K562 (cell line): ENCODE measurements around the gene AHCY. TPM values are rescaled to one million over a fixed set of nuclear protein-coding genes. Genes with fewer than 3 reads are reported as not detected.
"Not testable (repeated sequence)": the region's sequence is repeated elsewhere in the genome, so short reads cannot be mapped to it uniquely, and the experiment has no call there.

Source experiments
- ATAC-seq: fragments of 200-7000 bp; cut with Tn5 transposase; 3 replicates; pipeline ENCODE4 v1.9.1; 2020; ENCODE audit warnings: moderate library complexity
- BruUV-seq: library from RNA; stranded (reverse); fragments of 400-500 nt; replicated peaks from 2 replicates; lab custom pipeline; 2021; lab: Mats Ljungman, UMichigan
- CTCF ChIA-PET: fragments of 300-600 bp; formaldehyde crosslinking; extraction: SDS; loops from one replicate; lab custom pipeline; 2021; ENCODE audit warnings: low intra/inter-chr PET ratio; lab: Yijun Ruan, JAX
- POLR2A ChIA-PET: fragments of 300-600, 350-650 bp; sonication (Branson Sonifier 250); formaldehyde crosslinking; extraction: SDS; loops from one replicate; lab custom pipeline; 2021; ENCODE audit warnings: antibody characterized with exemption, inconsistent platforms; lab: Yijun Ruan, JAX
- DNase-seq, 4 experiments: peaks; one replicate each; pipeline versions ENCODE4 v3.0.0 to v3.0.0-alpha.2; 2011 to 2018; ENCODE audit warnings: low spot score in 3 of 4, mixed read lengths in 3 of 4; ENCODE audit errors: extremely low read depth in 1 of 4
- FAIRE-seq: peaks from 2 replicates; lab custom pipeline; 2011; peaks lifted over from hg19 to GRCh38; lab: Jason Lieb, UNC
- H2AFZ ChIP-seq: 2 replicates; pipeline ENCODE4 v1.6.0; 2011; ENCODE audit warnings: low read depth, low read length, control low read depth, inconsistent platforms
- H3K27ac ChIP-seq: fragments of 200-600 bp; 3 replicates; pipeline ENCODE4 v1.8.0; 2011; ENCODE audit warnings: low read depth, mild to moderate bottlenecking, control low read depth, inconsistent platforms, low read length, moderate library complexity, mixed read lengths; ENCODE audit errors: extremely low read depth
- H3K27me3 ChIP-seq, 2 experiments: fragments of 300-600 bp in 1 of 2; 2 replicates in 1 of 2; 3 replicates in 1 of 2; pipeline versions ENCODE4 v1.6.0 to v1.8.0; 2011; ENCODE audit warnings: inconsistent platforms in 2 of 2, low read length in 2 of 2, mild to moderate bottlenecking in 1 of 2, mixed read lengths in 1 of 2, moderate library complexity in 1 of 2; ENCODE audit not compliant: control insufficient read depth in 2 of 2, insufficient read depth in 2 of 2
- H3K36me3 ChIP-seq: fragments of 300-600 bp; 3 replicates; pipeline ENCODE4 v1.8.0; 2011; ENCODE audit warnings: mild to moderate bottlenecking, low read length, inconsistent platforms; ENCODE audit not compliant: control insufficient read depth, insufficient read depth
- H3K4me1 ChIP-seq, 2 experiments: fragments of 200-600 bp in 1 of 2; replicated peaks in 1 of 2; 2 replicates in 1 of 2; 3 replicates in 1 of 2; pipeline versions ENCODE4 v1.5.1 to v1.8.0; 2011; ENCODE audit warnings: inconsistent platforms in 2 of 2, low read length in 2 of 2, mild to moderate bottlenecking in 1 of 2, mixed read lengths in 1 of 2, moderate library complexity in 1 of 2; ENCODE audit not compliant: control insufficient read depth in 2 of 2, insufficient read depth in 2 of 2
- H3K4me2 ChIP-seq: 2 replicates; pipeline ENCODE4 v1.6.1; 2011; ENCODE audit warnings: low read length, control low read depth, inconsistent platforms, mixed read lengths; ENCODE audit not compliant: insufficient read depth
- H3K4me3 ChIP-seq: fragments of 200-600 bp; sonication (generic), shearing (Covaris generic); 2 replicates; pipeline ENCODE4 v1.5.1; 2016; ENCODE audit warnings: control low read depth, inconsistent platforms
- H3K79me2 ChIP-seq: fragments of 200-600 bp; 3 replicates; pipeline ENCODE4 v1.8.0; 2011; ENCODE audit warnings: low read length, inconsistent platforms; ENCODE audit not compliant: control insufficient read depth, insufficient read depth
- H3K9ac ChIP-seq, 2 experiments: 2 replicates each; pipeline versions ENCODE4 v1.6.0 to v1.6.1; 2011; ENCODE audit warnings: low read depth in 2 of 2, low read length in 2 of 2, control low read depth in 1 of 2, inconsistent platforms in 1 of 2, mild to moderate bottlenecking in 1 of 2, mixed read lengths in 1 of 2; ENCODE audit not compliant: insufficient read depth in 1 of 2
- H3K9me1 ChIP-seq: one replicate; pipeline ENCODE4 v1.6.0; 2011; ENCODE audit warnings: inconsistent platforms, mild to moderate bottlenecking, low read length, moderate library complexity; ENCODE audit not compliant: control insufficient read depth, insufficient read depth
- H3K9me3 ChIP-seq: replicated peaks from 2 replicates; pipeline ENCODE4 v1.5.1; 2011; ENCODE audit warnings: low read depth, low read length, inconsistent platforms; ENCODE audit not compliant: control insufficient read depth, insufficient read depth
- H4K20me1 ChIP-seq: replicated peaks from 2 replicates; pipeline ENCODE4 v1.6.1; 2011; ENCODE audit warnings: low read length, inconsistent platforms, mixed read lengths; ENCODE audit not compliant: control insufficient read depth, insufficient read depth
- CEBPB ChIP-seq: fragments of 450-650 bp; IDR thresholded peaks from 2 replicates; pipeline ENCODE4 v1.6.1; 2016; ENCODE audit warnings: missing genetic modification characterization, missing compliant biosample characterization
- NFYB ChIP-seq: IDR thresholded peaks from 2 replicates; pipeline ENCODE4 v1.6.1; 2011; ENCODE audit warnings: mild to moderate bottlenecking, moderate library complexity; ENCODE audit not compliant: insufficient read length; ENCODE audit errors: extremely low read depth
- TFAM ChIP-seq: fragments of 250-450 bp; sonication (Bioruptor Pico); conservative IDR thresholded peaks from 2 replicates; pipeline ENCODE4 v1.5.0; 2021; ENCODE audit warnings: mild to moderate bottlenecking, moderate library complexity
- WGBS: fragments of 100-300 bp; shearing (Covaris generic); methylation state at CpG from one replicate; pipeline ENCODE4 v1.1.6; 2016; ENCODE audit warnings: low coverage, mixed read lengths; ENCODE audit not compliant: insufficient coverage; ENCODE audit errors: missing lambda C conversion rate; 5-methylcytosine and 5-hydroxymethylcytosine counted together
- in situ Hi-C: fragments of 300-500 bp; cut with MboI; formaldehyde crosslinking; loops from 4 replicates; pipeline ENCODE4 v1.15.0; 2018; ENCODE audit warnings: inconsistent platforms, mixed read lengths
- intact Hi-C: fragments of 100-400 bp; cut with micrococcal nuclease; formaldehyde crosslinking; loops from 2 replicates; pipeline ENCODE4 v1.14.2; 2022
- polyA plus RNA-seq, 8 experiments: library from polyadenylated mRNA; depleted of rRNA in 4 of 8; stranded (reverse) in 5 of 8; unstranded in 3 of 8; fragments of >200 nt; fragmentation: Nextera tagmentation in 2 of 8; fragmentation: Illumina TruSeq in 1 of 8; extraction: Ambion mirVana in 2 of 8; extraction: Trizol in 1 of 8; gene quantifications; 2 replicates each; pipeline versions ENCODE4 v1.2.1 to v1.2.3, GENCODE V29; 2011 to 2014; ENCODE audit warnings: inconsistent platforms in 1 of 8, missing spikeins in 1 of 8
- total RNA-seq, 7 experiments: library from RNA; depleted of rRNA in 6 of 7; stranded (reverse); fragments of >200 nt in 6 of 7; fragmentation: Illumina TruSeq in 2 of 7; extraction: Trizol in 2 of 7; gene quantifications; 2 replicates each; pipeline versions ENCODE4 v1.2.1 to v1.2.3, GENCODE V29; 2011 to 2021; ENCODE audit warnings: low replicate concordance in 1 of 7

AHCY gene
- total and polyA plus RNA-seq, 9 of the 15 experiments (the other 6 are each of a cell fraction or from before 2014, with no cell fraction given), result 82.5 to 269 (median 190) TPM

- DNase-seq (no peak), FAIRE-seq (no peak), ATAC-seq (peak; percentile 23; the same call in 1 of the 3 replicates)
- POLR2A ChIA-PET, result interaction anchor here (0.7 to 1.2 kb wide), 2 partner anchors 12 to 31 kb away, joined by 3 to 4 read pairs; partner anchors contain the start of gene ITCH
- in situ Hi-C loops (no loop called here), intact Hi-C loops (no loop called here)
- peak overlapping the region; percentile 65 for H2AFZ ChIP-seq
- no peaks in the 10 kb centered on the region for H3K79me2 ChIP-seq
- H3K9me1 ChIP-seq, result no peaks in the 10 kb centered on the region
- TF ChIP-seq TFAM, result no peak
- peak; percentile 46 for TF ChIP-seq NFYB
- H3K27me3 ChIP-seq, result no peaks in the 10 kb centered on the region
- peaks cover 0 to 6% of the 10 kb centered on the region in 2 experiments; a peak in 2 of 5 replicates for H3K4me1 ChIP-seq
- H3K27ac ChIP-seq, result no peak overlapping the region
- BruUV-seq, result no TSS peak
- 63% methylated on average over 7 of the region's 7 CpGs for WGBS
- no peak overlapping the region for H3K4me3 ChIP-seq
- no peaks in the 10 kb centered on the region for H4K20me1 ChIP-seq
- H3K9ac ChIP-seq, result no peak overlapping the region
- CTCF ChIA-PET, result no interaction called here
- no peaks in the 10 kb centered on the region for H3K36me3 ChIP-seq
- H3K9me3 ChIP-seq, result no peaks in the 10 kb centered on the region; the same call in 1 of the 2 replicates
- H3K4me2 ChIP-seq, result no peak overlapping the region
These were observed 28.7 kb upstream of the AHCY start for GRCh38 chr20:34331838-34332237.

GRCh38 chr20:34330861-34331544 lies 27.8 kb upstream of the AHCY start:
- 70% methylated on average over 9 of the region's 15 CpGs for WGBS
- TF ChIP-seq CEBPB (tag), result 0 out of 2 replicates have a peak, but pooled peaks have one; percentile 12
- ATAC-seq, CTCF ChIA-PET, in situ Hi-C loops, FAIRE-seq, H3K27ac ChIP-seq, DNase-seq, H3K9ac ChIP-seq, H3K9me1 ChIP-seq, H3K4me1 ChIP-seq, H3K79me2 ChIP-seq, BruUV-seq, H2AFZ ChIP-seq, H3K4me2 ChIP-seq, H3K9me3 ChIP-seq, H3K4me3 ChIP-seq, intact Hi-C loops, H3K36me3 ChIP-seq, H3K27me3 ChIP-seq, POLR2A ChIA-PET, H4K20me1 ChIP-seq: not testable (repeated sequence)
